ENCODE data around the gene RNF32.

GRCh38 chr7:156608173-156608478 is 32.4 kb upstream of the RNF32 start:
- no peak for TF ChIP-seq ZFP30 (CRISPR knock-in tag; IDR thresholded peaks at IDR 0.05)
- TF ChIP-seq ARNTL (CRISPR knock-in tag; IDR thresholded peaks at IDR 0.05; ENCODE audit: borderline replicate concordance, low read depth), result no peak
- TF ChIP-seq ZNF70 (CRISPR knock-in tag; IDR thresholded peaks at IDR 0.05), result no peak
- TF ChIP-seq SNAI2 (CRISPR knock-in tag; IDR thresholded peaks at IDR 0.05), result no peak
- no peak for TF ChIP-seq TSHZ2 (CRISPR knock-in tag; IDR thresholded peaks at IDR 0.05)
- no peak for TF ChIP-seq GLIS3 (CRISPR knock-in tag; IDR thresholded peaks at IDR 0.05)
- no peak for TF ChIP-seq POU6F1 (CRISPR knock-in tag; IDR thresholded peaks at IDR 0.05; ENCODE audit: borderline replicate concordance, low read depth)
- TF ChIP-seq ISL1 (CRISPR knock-in tag; IDR thresholded peaks at IDR 0.05), result no peak
- no peak for TF ChIP-seq ZFP3 (CRISPR knock-in tag; IDR thresholded peaks at IDR 0.05)
- no peak for TF ChIP-seq ESRRG (CRISPR knock-in tag; IDR thresholded peaks at IDR 0.05)
- no peak for TF ChIP-seq PATZ1 (CRISPR knock-in tag; IDR thresholded peaks at IDR 0.05; ENCODE audit: borderline replicate concordance)
